Measurements from ENCODE around the gene ASTN2. TPM values are rescaled to one million over a fixed set of nuclear protein-coding genes. Genes with fewer than 3 reads are reported as not detected.
"Not testable (repeated sequence)": the region's sequence is repeated elsewhere in the genome, so short reads cannot be mapped to it uniquely, and the experiment has no call there.

The ASTN2 gene
- total RNA-seq, 2 experiments from 2014 or later, result 1.7 to 4.2 TPM

- Histone ChIP-seq H3K9me2 (ENCODE audit: insufficient read depth, low read length) (no peaks in the 10 kb centered on the region), H3K36me3 (ENCODE audit: insufficient read depth, low read length) (no peaks in the 10 kb centered on the region), H4K20me1 (ENCODE audit: insufficient read depth, low read length) (no peaks in the 10 kb centered on the region), H3K4me1 (ENCODE audit: insufficient read depth, low read length, poor library complexity, severe bottlenecking) (no peaks in the 10 kb centered on the region), H3K27ac (ENCODE audit: low read depth, low read length, poor library complexity, severe bottlenecking) (no peak overlapping the region), H3K79me2 (ENCODE audit: insufficient read depth, low read depth, low read length) (no peaks in the 10 kb centered on the region), H3K4me2 (ENCODE audit: low read length) (no peak overlapping the region), H3K9me3 (ENCODE audit: low read length) (no peaks in the 10 kb centered on the region), H3K4me3 (ENCODE audit: low read depth, low read length, poor library complexity, severe bottlenecking) (no peak overlapping the region), H2AFZ (ENCODE audit: low read length) (no peak overlapping the region)
- intact Hi-C loops (cut with micrococcal nuclease; ENCODE audit: unreplicated experiment), result no loop called here
- CTCF ChIA-PET (ENCODE audit: unreplicated experiment), result no interaction called here
- POLR2A ChIA-PET, result no interaction called here
- TF ChIP-seq CTCF (conservative IDR thresholded peaks at IDR 0.05; ENCODE audit: low read length) (no peak), EZH2phosphoT487 (IDR thresholded peaks at IDR 0.05; ENCODE audit: borderline replicate concordance, low read depth, low read length) (no peak)
- no peak for DNase-seq (ENCODE audit: low spot score)
- BruUV-seq (replicated peaks), result no TSS peak
Observed at GRCh38 chr9:116897201-116897600, 517.7 kb downstream of the ASTN2 start.

GRCh38 chr9:116895961-116896360 lies 518.9 kb downstream of the ASTN2 start:
- intact Hi-C loops (cut with micrococcal nuclease; ENCODE audit: unreplicated experiment), result no loop called here
- TF ChIP-seq CTCF (conservative IDR thresholded peaks at IDR 0.05; ENCODE audit: low read length) (no peak), EZH2phosphoT487 (IDR thresholded peaks at IDR 0.05; ENCODE audit: borderline replicate concordance, low read depth, low read length) (no peak)
- H3K4me2 ChIP-seq (ENCODE audit: low read length), result no peak overlapping the region
- ChIA-PET CTCF (ENCODE audit: unreplicated experiment) (no interaction called here), POLR2A (no interaction called here)
- no peaks in the 10 kb centered on the region for H3K79me2 ChIP-seq (ENCODE audit: insufficient read depth, low read depth, low read length)
- no peak overlapping the region for H3K27ac ChIP-seq (ENCODE audit: low read depth, low read length, poor library complexity, severe bottlenecking)
- no peaks in the 10 kb centered on the region for H4K20me1 ChIP-seq (ENCODE audit: insufficient read depth, low read length)
- H3K9me2 ChIP-seq (ENCODE audit: insufficient read depth, low read length), result no peaks in the 10 kb centered on the region
- no peak for DNase-seq (ENCODE audit: low spot score)
- no TSS peak for BruUV-seq (replicated peaks)
- no peaks in the 10 kb centered on the region for H3K36me3 ChIP-seq (ENCODE audit: insufficient read depth, low read length)
- no peak overlapping the region for H3K4me3 ChIP-seq (ENCODE audit: low read depth, low read length, poor library complexity, severe bottlenecking)
- no peaks in the 10 kb centered on the region for H3K9me3 ChIP-seq (ENCODE audit: low read length)
- no peak overlapping the region for H2AFZ ChIP-seq (ENCODE audit: low read length)
- H3K4me1 ChIP-seq (ENCODE audit: insufficient read depth, low read length, poor library complexity, severe bottlenecking), result no peaks in the 10 kb centered on the region

GRCh38 chr9:116891424-116891823 lies 523.4 kb downstream of the ASTN2 start:
- POLR2A ChIA-PET, result no interaction called here

GRCh38 chr9:116888476-116888875 lies 526.4 kb downstream of the ASTN2 start:
- H2AFZ ChIP-seq (ENCODE audit: low read length); H3K4me2 ChIP-seq (ENCODE audit: low read length); CTCF ChIA-PET (ENCODE audit: unreplicated experiment); POLR2A ChIA-PET; DNase-seq (ENCODE audit: low spot score); intact Hi-C loops (cut with micrococcal nuclease; ENCODE audit: unreplicated experiment); H3K9me3 ChIP-seq (ENCODE audit: low read length); H3K27ac ChIP-seq (ENCODE audit: low read depth, low read length, poor library complexity, severe bottlenecking); H3K9me2 ChIP-seq (ENCODE audit: insufficient read depth, low read length); H4K20me1 ChIP-seq (ENCODE audit: insufficient read depth, low read length); H3K4me1 ChIP-seq (ENCODE audit: insufficient read depth, low read length, poor library complexity, severe bottlenecking); H3K4me3 ChIP-seq (ENCODE audit: low read depth, low read length, poor library complexity, severe bottlenecking); H3K36me3 ChIP-seq (ENCODE audit: insufficient read depth, low read length); H3K79me2 ChIP-seq (ENCODE audit: insufficient read depth, low read depth, low read length); BruUV-seq (replicated peaks): not testable (repeated sequence)

More at GRCh38 chr9:116891424-116891823, 523.4 kb downstream of the ASTN2 start:
- H4K20me1 ChIP-seq (ENCODE audit: insufficient read depth, low read length), result no peaks in the 10 kb centered on the region
- H3K9me3 ChIP-seq (ENCODE audit: low read length), result no peaks in the 10 kb centered on the region
- H3K4me1 ChIP-seq (ENCODE audit: insufficient read depth, low read length, poor library complexity, severe bottlenecking), result no peaks in the 10 kb centered on the region
- no TSS peak for BruUV-seq (replicated peaks)
- H2AFZ ChIP-seq (ENCODE audit: low read length), result no peak overlapping the region
- H3K4me2 ChIP-seq (ENCODE audit: low read length), result no peak overlapping the region
- no peak overlapping the region for H3K4me3 ChIP-seq (ENCODE audit: low read depth, low read length, poor library complexity, severe bottlenecking)
- no peaks in the 10 kb centered on the region for H3K9me2 ChIP-seq (ENCODE audit: insufficient read depth, low read length)
- TF ChIP-seq CTCF (conservative IDR thresholded peaks at IDR 0.05; ENCODE audit: low read length), result no peak
- intact Hi-C loops (cut with micrococcal nuclease; ENCODE audit: unreplicated experiment), result no loop called here
- no peaks in the 10 kb centered on the region for H3K36me3 ChIP-seq (ENCODE audit: insufficient read depth, low read length)
- DNase-seq (ENCODE audit: low spot score), result no peak
- no peak overlapping the region for H3K27ac ChIP-seq (ENCODE audit: low read depth, low read length, poor library complexity, severe bottlenecking)
- H3K79me2 ChIP-seq (ENCODE audit: insufficient read depth, low read depth, low read length), result no peaks in the 10 kb centered on the region
- CTCF ChIA-PET (ENCODE audit: unreplicated experiment), result no interaction called here
